Choroid plexus epithelial cell (primary cell): ENCODE results near the gene LCE4A.
A peak's percentile ranks its signal among the peaks of the same experiment; 100 is the strongest.

ENCODE experiments used
- DNase-seq: peaks from one replicate; pipeline ENCODE4 v3.0.0-alpha.2; 2010; ENCODE audit warnings: low read depth
- H3K4me3 ChIP-seq: 2 replicates; pipeline ENCODE4 v1.5.1; 2011; ENCODE audit warnings: low read depth, mild to moderate bottlenecking, control low read depth, low read length, moderate library complexity
- CTCF ChIP-seq: conservative IDR thresholded peaks from 2 replicates; pipeline ENCODE4 v1.5.1; 2011; ENCODE audit warnings: low read depth, mild to moderate bottlenecking, control low read depth, inconsistent platforms, low read length, moderate library complexity

LCE4A gene

GRCh38 chr1:152745765-152746444 is 37.9 kb downstream of the LCE4A start:
- TF ChIP-seq CTCF, result no peak
- H3K4me3 ChIP-seq, result no peak overlapping the region
- no peak for DNase-seq

GRCh38 chr1:152747831-152748230 is 39.9 kb downstream of the LCE4A start:
- no peak for TF ChIP-seq CTCF
- no peak for DNase-seq
- no peak overlapping the region for H3K4me3 ChIP-seq

GRCh38 chr1:152752225-152752624 is 44.3 kb downstream of the LCE4A start:
- no peak overlapping the region for H3K4me3 ChIP-seq
- peak; percentile 1 for DNase-seq
- TF ChIP-seq CTCF, result no peak

GRCh38 chr1:152753586-152753985 is 45.6 kb downstream of the LCE4A start:
- DNase-seq, result no peak
- TF ChIP-seq CTCF, result no peak
- no peak overlapping the region for H3K4me3 ChIP-seq

- TF ChIP-seq CTCF, result no peak
- DNase-seq, result no peak
- no peak overlapping the region for H3K4me3 ChIP-seq
These were observed 48.9 kb downstream of the LCE4A start for GRCh38 chr1:152756872-152757271.

GRCh38 chr1:152757747-152758146 is 49.8 kb downstream of the LCE4A start, which contains the start of gene KPRP:
TSS of gene KPRP (plus strand) at chr1:152758025. CDS start at chr1:152759589, 1,564 bp downstream.
- DNase-seq, result no peak
- H3K4me3 ChIP-seq, result no peak within 1 kb of the TSS
- TF ChIP-seq CTCF, result no peak

- no peak for TF ChIP-seq CTCF
- DNase-seq, result no peak
- no peak overlapping the region for H3K4me3 ChIP-seq
These were observed 50.7 kb downstream of the LCE4A start for GRCh38 chr1:152758636-152759035.
